ENCODE data around the gene DUS1L.

The DUS1L gene

DNA sequence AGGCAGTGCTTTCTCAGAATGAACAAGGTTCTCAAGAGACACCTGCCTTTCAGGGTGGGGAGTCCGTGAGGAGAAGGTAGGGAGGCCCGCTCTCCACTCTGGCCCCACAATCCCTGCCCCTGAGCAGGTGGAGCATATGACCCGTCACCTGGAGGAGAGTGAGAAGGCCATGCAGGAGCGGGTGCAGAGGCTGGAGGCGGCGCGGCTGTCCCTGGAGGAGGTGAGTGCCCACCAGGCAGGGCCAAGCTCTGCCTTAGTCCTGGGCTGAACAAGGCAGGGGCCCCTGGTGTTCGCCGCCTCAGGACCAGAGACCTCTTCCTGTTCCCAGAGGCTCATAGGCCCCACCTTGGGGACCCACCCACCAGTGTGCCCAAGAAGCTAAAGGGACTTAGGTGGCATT lies 36.6 kb downstream of the DUS1L start:
- Histone ChIP-seq H3K27ac (ENCODE audit: low read depth, low read length, poor library complexity, severe bottlenecking) (no peak overlapping the region), H4K20me1 (ENCODE audit: insufficient read depth, low read length) (no peaks in the 10 kb centered on the region), H3K36me3 (ENCODE audit: insufficient read depth, low read length) (peaks cover 4% of the 10 kb centered on the region; the same call in 1 of the 2 replicates), H3F3A (ENCODE audit: insufficient read depth, low read length) (no peaks in the 10 kb centered on the region), H3K4me1 (ENCODE audit: insufficient read depth, low read length, severe bottlenecking) (peaks cover 25% of the 10 kb centered on the region), H3K9me2 (ENCODE audit: low read depth, low read length) (no peaks in the 10 kb centered on the region), H3K9ac (ENCODE audit: low read length) (no peak overlapping the region), H3K9me3 (ENCODE audit: low read length) (no peaks in the 10 kb centered on the region), H2AFZ (ENCODE audit: low read length) (no peak overlapping the region), H3K4me3 (ENCODE audit: low read depth, low read length, poor library complexity, severe bottlenecking) (no peak overlapping the region), H3K4me2 (ENCODE audit: low read length) (no peak overlapping the region), H3K27me3 (ENCODE audit: insufficient read depth, low read length) (no peaks in the 10 kb centered on the region), H3K79me2 (ENCODE audit: insufficient read depth, low read length) (no peaks in the 10 kb centered on the region)
- TF ChIP-seq, protein P1, sequence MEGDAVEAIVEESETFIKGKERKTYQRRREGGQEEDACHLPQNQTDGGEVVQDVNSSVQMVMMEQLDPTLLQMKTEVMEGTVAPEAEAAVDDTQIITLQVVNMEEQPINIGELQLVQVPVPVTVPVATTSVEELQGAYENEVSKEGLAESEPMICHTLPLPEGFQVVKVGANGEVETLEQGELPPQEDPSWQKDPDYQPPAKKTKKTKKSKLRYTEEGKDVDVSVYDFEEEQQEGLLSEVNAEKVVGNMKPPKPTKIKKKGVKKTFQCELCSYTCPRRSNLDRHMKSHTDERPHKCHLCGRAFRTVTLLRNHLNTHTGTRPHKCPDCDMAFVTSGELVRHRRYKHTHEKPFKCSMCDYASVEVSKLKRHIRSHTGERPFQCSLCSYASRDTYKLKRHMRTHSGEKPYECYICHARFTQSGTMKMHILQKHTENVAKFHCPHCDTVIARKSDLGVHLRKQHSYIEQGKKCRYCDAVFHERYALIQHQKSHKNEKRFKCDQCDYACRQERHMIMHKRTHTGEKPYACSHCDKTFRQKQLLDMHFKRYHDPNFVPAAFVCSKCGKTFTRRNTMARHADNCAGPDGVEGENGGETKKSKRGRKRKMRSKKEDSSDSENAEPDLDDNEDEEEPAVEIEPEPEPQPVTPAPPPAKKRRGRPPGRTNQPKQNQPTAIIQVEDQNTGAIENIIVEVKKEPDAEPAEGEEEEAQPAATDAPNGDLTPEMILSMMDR (IDR thresholded peaks at IDR 0.05; ENCODE audit: low read length), result no peak
- TF ChIP-seq EZH2 (IDR thresholded peaks at IDR 0.05; ENCODE audit: borderline replicate concordance, low read length), result no peak

DNA sequence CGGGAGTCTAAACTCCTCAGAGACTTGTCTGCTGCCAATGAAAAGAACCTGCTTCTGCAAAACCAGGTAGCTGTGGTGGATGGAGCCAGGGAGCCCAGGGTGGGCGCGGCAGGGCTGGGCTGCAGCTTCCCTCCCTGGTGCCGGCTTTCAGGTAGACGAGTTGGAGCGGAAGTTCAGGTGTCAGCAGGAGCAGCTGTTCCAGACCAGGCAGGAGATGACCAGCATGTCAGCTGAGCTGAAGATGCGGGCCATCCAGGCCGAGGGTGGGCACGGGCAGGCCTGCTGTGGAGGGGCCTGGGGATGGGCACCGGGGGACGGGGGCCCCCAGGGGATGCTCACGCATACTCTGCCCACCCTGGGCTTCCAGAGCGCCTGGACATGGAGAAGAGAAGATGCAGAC lies 37.4 kb downstream of the DUS1L start:
- Histone ChIP-seq H3K36me3 (ENCODE audit: insufficient read depth, low read length) (peaks cover 4% of the 10 kb centered on the region; the same call in 1 of the 2 replicates), H3K9ac (ENCODE audit: low read length) (no peak overlapping the region), H3K4me3 (ENCODE audit: low read depth, low read length, poor library complexity, severe bottlenecking) (no peak overlapping the region), H3K4me1 (ENCODE audit: insufficient read depth, low read length, severe bottlenecking) (peaks cover 29% of the 10 kb centered on the region), H3K9me3 (ENCODE audit: low read length) (no peaks in the 10 kb centered on the region), H3K79me2 (ENCODE audit: insufficient read depth, low read length) (no peaks in the 10 kb centered on the region), H3K27me3 (ENCODE audit: insufficient read depth, low read length) (no peaks in the 10 kb centered on the region), H3K27ac (ENCODE audit: low read depth, low read length, poor library complexity, severe bottlenecking) (no peak overlapping the region), H3K4me2 (ENCODE audit: low read length) (no peak overlapping the region), H2AFZ (ENCODE audit: low read length) (no peak overlapping the region), H3F3A (ENCODE audit: insufficient read depth, low read length) (no peaks in the 10 kb centered on the region), H4K20me1 (ENCODE audit: insufficient read depth, low read length) (no peaks in the 10 kb centered on the region), H3K9me2 (ENCODE audit: low read depth, low read length) (no peaks in the 10 kb centered on the region)
- no peak for TF ChIP-seq EZH2 (IDR thresholded peaks at IDR 0.05; ENCODE audit: borderline replicate concordance, low read length)
- TF ChIP-seq, protein P1 (IDR thresholded peaks at IDR 0.05; ENCODE audit: low read length), result no peak

DNA sequence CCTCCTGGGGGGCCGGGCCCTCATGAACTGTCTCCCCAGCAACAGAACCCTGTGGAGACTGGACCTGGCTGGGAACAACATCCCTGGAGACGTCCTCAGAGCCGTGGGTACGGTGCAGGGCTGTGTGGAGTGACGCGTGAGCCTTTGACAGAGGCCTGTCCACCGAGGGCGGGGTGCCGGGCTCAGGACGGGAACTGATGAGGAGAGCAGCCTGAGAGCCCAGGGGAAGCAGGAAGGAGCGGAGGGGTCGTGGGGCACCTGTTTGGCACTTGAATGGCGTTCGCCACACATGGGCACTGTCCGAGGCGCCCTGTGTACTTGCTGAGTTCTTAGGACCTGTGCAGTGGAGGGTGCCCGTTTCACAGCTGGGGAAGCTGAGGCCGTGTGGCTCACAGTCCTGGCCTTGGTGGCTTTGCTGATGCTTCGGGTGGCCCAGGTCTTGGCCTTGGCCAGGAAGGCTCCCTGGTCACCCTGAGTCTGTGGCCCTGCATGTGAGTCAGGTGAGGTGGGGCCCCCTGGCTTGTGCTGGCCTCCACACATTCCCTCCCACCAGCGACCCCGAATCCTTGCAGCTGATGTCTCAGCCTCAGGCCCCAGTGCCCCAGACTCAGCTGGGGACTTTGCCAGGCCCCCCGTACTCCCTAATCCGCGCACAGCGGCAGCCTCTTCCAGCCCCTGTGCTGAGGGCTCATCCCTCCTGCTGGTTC lies 40.0 kb downstream of the DUS1L start:
- Histone ChIP-seq H3K79me2 (ENCODE audit: insufficient read depth, low read length) (no peaks in the 10 kb centered on the region), H4K20me1 (ENCODE audit: insufficient read depth, low read length) (no peaks in the 10 kb centered on the region), H3K4me1 (ENCODE audit: insufficient read depth, low read length, severe bottlenecking) (peaks cover 29% of the 10 kb centered on the region), H2AFZ (ENCODE audit: low read length) (no peak overlapping the region), H3K9me2 (ENCODE audit: low read depth, low read length) (no peaks in the 10 kb centered on the region), H3K36me3 (ENCODE audit: insufficient read depth, low read length) (peaks cover 4% of the 10 kb centered on the region; the same call in 1 of the 2 replicates), H3K9ac (ENCODE audit: low read length) (no peak overlapping the region), H3K27me3 (ENCODE audit: insufficient read depth, low read length) (no peaks in the 10 kb centered on the region), H3K4me3 (ENCODE audit: low read depth, low read length, poor library complexity, severe bottlenecking) (no peak overlapping the region), H3K4me2 (ENCODE audit: low read length) (no peak overlapping the region), H3K9me3 (ENCODE audit: low read length) (no peaks in the 10 kb centered on the region), H3K27ac (ENCODE audit: low read depth, low read length, poor library complexity, severe bottlenecking) (no peak overlapping the region), H3F3A (ENCODE audit: insufficient read depth, low read length) (no peaks in the 10 kb centered on the region)
- TF ChIP-seq, protein P1 (IDR thresholded peaks at IDR 0.05; ENCODE audit: low read length), result no peak
- no peak for TF ChIP-seq EZH2 (IDR thresholded peaks at IDR 0.05; ENCODE audit: borderline replicate concordance, low read length)
